Measurements from ENCODE around the gene CLSTN2.
"Not testable (repeated sequence)": the region's sequence is repeated elsewhere in the genome, so short reads cannot be mapped to it uniquely, and the experiment has no call there.

The CLSTN2 gene

GRCh38 chr3:140394488-140395133, 459.6 kb downstream of the CLSTN2 start:
- no peak for DNase-seq

GRCh38 chr3:140395134-140396075, 460.4 kb downstream of the CLSTN2 start:
- no peak for DNase-seq

- no peak for DNase-seq
Measured at GRCh38 chr3:140396110-140396509, 461.1 kb downstream of the CLSTN2 start.

GRCh38 chr3:140397847-140398246, 462.9 kb downstream of the CLSTN2 start:
- no peak for DNase-seq

GRCh38 chr3:140398387-140398786, 463.4 kb downstream of the CLSTN2 start:
- no peak for DNase-seq

GRCh38 chr3:140399871-140400270, 464.9 kb downstream of the CLSTN2 start:
- DNase-seq, result no peak

GRCh38 chr3:140403079-140403478, 468.1 kb downstream of the CLSTN2 start:
- DNase-seq, result no peak

GRCh38 chr3:140403608-140404007, 468.6 kb downstream of the CLSTN2 start:
- no peak for DNase-seq

- no peak for DNase-seq
Measured at GRCh38 chr3:140406655-140407054, 471.7 kb downstream of the CLSTN2 start.

GRCh38 chr3:140408252-140408651, 473.3 kb downstream of the CLSTN2 start:
- DNase-seq, result no peak

- no peak for DNase-seq
Measured at GRCh38 chr3:140416666-140417065, 481.7 kb downstream of the CLSTN2 start.

- DNase-seq, result peak; percentile 33
Measured at GRCh38 chr3:140420621-140421357, 485.8 kb downstream of the CLSTN2 start.

- DNase-seq, result no peak
Measured at GRCh38 chr3:140421884-140422283, 486.9 kb downstream of the CLSTN2 start.

GRCh38 chr3:140423146-140423545, 488.2 kb downstream of the CLSTN2 start:
- DNase-seq, result no peak

- DNase-seq, result not testable (repeated sequence)
Measured at GRCh38 chr3:140423574-140423973, 488.6 kb downstream of the CLSTN2 start.

- no peak for DNase-seq
Measured at GRCh38 chr3:140424211-140424610, 489.2 kb downstream of the CLSTN2 start.

- no peak for DNase-seq
Measured at GRCh38 chr3:140424726-140425125, 489.7 kb downstream of the CLSTN2 start.

GRCh38 chr3:140427786-140428185, 492.8 kb downstream of the CLSTN2 start:
- no peak for DNase-seq

GRCh38 chr3:140428380-140428779, 493.4 kb downstream of the CLSTN2 start:
- no peak for DNase-seq

- no peak for DNase-seq
Measured at GRCh38 chr3:140429791-140430190, 494.8 kb downstream of the CLSTN2 start.

- DNase-seq, result no peak
Measured at GRCh38 chr3:140430494-140430893, 495.5 kb downstream of the CLSTN2 start.

- peak; percentile 77 for DNase-seq
Measured at GRCh38 chr3:140432229-140432669, 497.3 kb downstream of the CLSTN2 start.

GRCh38 chr3:140433431-140433830, 498.4 kb downstream of the CLSTN2 start:
- no peak for DNase-seq
